Memory B cell (primary cell): ENCODE data around the gene ZNF419.
"Not testable (repeated sequence)": the region's sequence is repeated elsewhere in the genome, so short reads cannot be mapped to it uniquely, and the experiment has no call there.

Experiments
- ATAC-seq: fragments of 150-1000 bp; cut with Tn5 transposase; 2 replicates; pipeline ENCODE4 v1.10.0; 2021; ENCODE audit warnings: low read depth, mild to moderate bottlenecking, moderate library complexity
- DNase-seq, 2 donors: peaks; one replicate each; pipeline ENCODE4 v3.0.0; 2022; ENCODE audit warnings: low spot score in 2 of 2
- H3K27ac Mint-ChIP-seq: one replicate; pipeline ENCODE4 v1.8.0; 2022; ENCODE audit warnings: mild to moderate bottlenecking, moderate library complexity, mixed read lengths
- H3K27me3 Mint-ChIP-seq: one replicate; pipeline ENCODE4 v1.8.0; 2022; ENCODE audit warnings: mixed read lengths
- H3K36me3 Mint-ChIP-seq: one replicate; pipeline ENCODE4 v1.8.0; 2022; ENCODE audit warnings: mild to moderate bottlenecking, mixed read lengths
- H3K4me1 Mint-ChIP-seq: one replicate; pipeline ENCODE4 v1.8.0; 2022; ENCODE audit warnings: mixed read lengths
- H3K4me3 Mint-ChIP-seq: one replicate; pipeline ENCODE4 v1.8.0; 2022; ENCODE audit warnings: mild to moderate bottlenecking, moderate library complexity, mixed read lengths
- H3K9me3 Mint-ChIP-seq: one replicate; pipeline ENCODE4 v1.8.0; 2022; ENCODE audit warnings: mixed read lengths

The ZNF419 gene

GRCh38 chr19:57499680-57500395 is 12.3 kb downstream of the ZNF419 start, which contains the start of gene ZNF773:
ZNF773 (plus strand) TSS chr19:57499938; CDS start chr19:57500081, 143 bp downstream.
- Mint-ChIP-seq H3K4me3 (peak within 1 kb of the TSS; percentile 77), H3K36me3 (peaks cover 39% of the 10 kb centered on the region), H3K9me3 (peaks cover 18% of the 10 kb centered on the region), H3K27ac (peak within 1 kb of the TSS; percentile 88), H3K4me1 (peaks cover 27% of the 10 kb centered on the region)
- not testable (repeated sequence) for H3K27me3 Mint-ChIP-seq
- ATAC-seq (peak; percentile 98), DNase-seq (peak; percentile 89 to 92)

- peaks cover 41% of the 10 kb centered on the region for H3K36me3 Mint-ChIP-seq
- H3K27ac Mint-ChIP-seq: not testable (repeated sequence)
- peaks cover 18% of the 10 kb centered on the region for H3K9me3 Mint-ChIP-seq
Measured at GRCh38 chr19:57500400-57500799, 12.8 kb downstream of the ZNF419 start.

GRCh38 chr19:57506163-57506562 is 18.6 kb downstream of the ZNF419 start:
- peaks cover 18% of the 10 kb centered on the region for H3K9me3 Mint-ChIP-seq
- peaks cover 61% of the 10 kb centered on the region for H3K36me3 Mint-ChIP-seq
- no peak overlapping the region for H3K27ac Mint-ChIP-seq
- H3K4me1 Mint-ChIP-seq: peaks cover 14% of the 10 kb centered on the region
- H3K27me3 Mint-ChIP-seq: no peaks in the 10 kb centered on the region
- ATAC-seq (no peak), DNase-seq (no peak)
- H3K4me3 Mint-ChIP-seq: no peak overlapping the region

More at GRCh38 chr19:57500400-57500799, 12.8 kb downstream of the ZNF419 start:
- Mint-ChIP-seq H3K4me1 (peaks cover 27% of the 10 kb centered on the region), H3K4me3 (peak overlapping the region; percentile 77)
- not testable (repeated sequence) for ATAC-seq, H3K27me3 Mint-ChIP-seq, DNase-seq

- DNase-seq (no peak), ATAC-seq (no peak)
- peaks cover 19% of the 10 kb centered on the region for H3K9me3 Mint-ChIP-seq
- no peak overlapping the region for H3K27ac Mint-ChIP-seq
- H3K27me3 Mint-ChIP-seq: no peaks in the 10 kb centered on the region
- H3K4me3 Mint-ChIP-seq: no peak overlapping the region
- H3K4me1 Mint-ChIP-seq: no peaks in the 10 kb centered on the region
- peaks cover 63% of the 10 kb centered on the region for H3K36me3 Mint-ChIP-seq
Measured at GRCh38 chr19:57511484-57511883, 23.9 kb downstream of the ZNF419 start.

- Mint-ChIP-seq H3K4me3 (no peak overlapping the region), H3K4me1 (no peaks in the 10 kb centered on the region), H3K36me3 (peaks cover 60% of the 10 kb centered on the region), H3K27ac (no peak overlapping the region), H3K9me3 (peaks cover 22% of the 10 kb centered on the region), H3K27me3 (no peaks in the 10 kb centered on the region)
- ATAC-seq (no peak), DNase-seq (no peak)
Measured at GRCh38 chr19:57512845-57513244, 25.3 kb downstream of the ZNF419 start.

- no peak overlapping the region for H3K27ac Mint-ChIP-seq
- H3K9me3 Mint-ChIP-seq: peaks cover 18% of the 10 kb centered on the region
- no peaks in the 10 kb centered on the region for H3K4me1 Mint-ChIP-seq
- H3K36me3 Mint-ChIP-seq: peaks cover 54% of the 10 kb centered on the region
- H3K27me3 Mint-ChIP-seq: no peaks in the 10 kb centered on the region
- ATAC-seq (no peak), DNase-seq (no peak)
- H3K4me3 Mint-ChIP-seq: no peak overlapping the region
Measured at GRCh38 chr19:57515255-57515654, 27.7 kb downstream of the ZNF419 start.

GRCh38 chr19:57518021-57518420 is 30.5 kb downstream of the ZNF419 start:
- H3K27me3 Mint-ChIP-seq: not testable (repeated sequence)

GRCh38 chr19:57527136-57527881 is 39.8 kb downstream of the ZNF419 start, which contains the start of gene ZNF549:
ZNF549 (plus strand) TSS chr19:57527356; CDS start chr19:57527574, 218 bp downstream.
- H3K27me3 Mint-ChIP-seq: no peaks in the 10 kb centered on the region
- peaks cover 27% of the 10 kb centered on the region for H3K36me3 Mint-ChIP-seq
- ATAC-seq: peak; percentile 98

More at GRCh38 chr19:57518021-57518420, 30.5 kb downstream of the ZNF419 start:
- peaks cover 45% of the 10 kb centered on the region for H3K36me3 Mint-ChIP-seq
- not testable (repeated sequence) for H3K9me3 Mint-ChIP-seq, H3K27ac Mint-ChIP-seq, ATAC-seq, H3K4me1 Mint-ChIP-seq, H3K4me3 Mint-ChIP-seq, DNase-seq

GRCh38 chr19:57537953-57538547 is 50.5 kb downstream of the ZNF419 start:
- Mint-ChIP-seq H3K36me3 (peaks cover 90% of the 10 kb centered on the region), H3K27ac (no peak overlapping the region), H3K4me3 (no peak overlapping the region), H3K27me3 (no peaks in the 10 kb centered on the region), H3K9me3 (peaks cover 32% of the 10 kb centered on the region), H3K4me1 (no peaks in the 10 kb centered on the region)
- ATAC-seq (no peak), DNase-seq (no peak)

More at GRCh38 chr19:57527136-57527881, 39.8 kb downstream of the ZNF419 start, which contains the start of gene ZNF549:
- Mint-ChIP-seq H3K27ac (peak within 1 kb of the TSS; percentile 94), H3K4me1 (peaks cover 14% of the 10 kb centered on the region), H3K9me3 (peaks cover 10% of the 10 kb centered on the region), H3K4me3 (peak within 1 kb of the TSS; percentile 95)
- peak; percentile 71 to 81 for DNase-seq
